OCI-LY7 (cell line): ENCODE measurements around the gene MAPK11. TPM values are rescaled to one million over a fixed set of nuclear protein-coding genes. Genes with fewer than 3 reads are reported as not detected.

Experiments used
- BruUV-seq: library from RNA; stranded (reverse); fragments of 400-500 nt; replicated peaks from 2 replicates; lab custom pipeline; 2021; lab: Mats Ljungman, UMichigan
- CTCF ChIA-PET: fragments of 300-600 bp; sonication (Branson Sonifier 250); formaldehyde crosslinking; loops from one replicate; lab custom pipeline; 2022; ENCODE audit warnings: antibody characterized with exemption; ENCODE audit not compliant: unreplicated experiment; lab: Charles Lee
- POLR2A ChIA-PET: fragments of 300-600 bp; sonication (Branson Sonifier 250); formaldehyde crosslinking; loops from one replicate; lab custom pipeline; 2022; ENCODE audit warnings: antibody characterized with exemption; lab: Charles Lee
- DNase-seq: peaks from one replicate; pipeline ENCODE4 v3.0.0-alpha.2; 2015; ENCODE audit warnings: low spot score
- H2AFZ ChIP-seq: fragments of 200-600 bp; sonication (generic), shearing (Covaris generic); 2 replicates; pipeline ENCODE4 v1.6.1; 2014; ENCODE audit warnings: mild to moderate bottlenecking, antibody characterized with exemption, low read length, moderate library complexity
- H3K27ac ChIP-seq: fragments of 200-600 bp; sonication (generic); 2 replicates; pipeline ENCODE4 v1.5.1; 2014; ENCODE audit warnings: mixed run types, low read depth, mild to moderate bottlenecking, moderate library complexity, low read length, inconsistent platforms; ENCODE audit not compliant: poor library complexity, severe bottlenecking
- H3K36me3 ChIP-seq: fragments of 200-600 bp; sonication (generic); 2 replicates; pipeline ENCODE4 v1.6.1; 2014; ENCODE audit warnings: mild to moderate bottlenecking, antibody characterized with exemption, low read length, moderate library complexity, mixed read lengths; ENCODE audit not compliant: insufficient read depth
- H3K4me1 ChIP-seq: fragments of 200-600 bp; sonication (generic); 2 replicates; pipeline ENCODE4 v1.5.1; 2014; ENCODE audit warnings: mild to moderate bottlenecking, low read length; ENCODE audit not compliant: insufficient read depth, poor library complexity, severe bottlenecking
- H3K4me2 ChIP-seq: fragments of 200-600 bp; sonication (generic); 2 replicates; pipeline ENCODE4 v1.6.1; 2014; ENCODE audit warnings: mild to moderate bottlenecking, low read length
- H3K4me3 ChIP-seq: fragments of 200-600 bp; sonication (generic); 2 replicates; pipeline ENCODE4 v1.5.1; 2014; ENCODE audit warnings: mild to moderate bottlenecking, low read depth, low read length; ENCODE audit not compliant: poor library complexity, severe bottlenecking
- H3K79me2 ChIP-seq: fragments of 200-600 bp; sonication (generic); 2 replicates; pipeline ENCODE4 v1.6.1; 2016; ENCODE audit warnings: low read depth, mild to moderate bottlenecking, low read length, moderate library complexity, mixed read lengths; ENCODE audit not compliant: insufficient read depth
- H3K9me2 ChIP-seq: fragments of 200-600 bp; sonication (generic); 2 replicates; pipeline ENCODE4 v1.6.1; 2016; ENCODE audit warnings: mild to moderate bottlenecking, low read length, mixed read lengths; ENCODE audit not compliant: insufficient read depth
- H3K9me3 ChIP-seq: fragments of 200-600 bp; sonication (generic); 2 replicates; pipeline ENCODE4 v1.6.1; 2014; ENCODE audit warnings: mild to moderate bottlenecking, mixed run types, low read length, mixed read lengths
- H4K20me1 ChIP-seq: fragments of 200-600 bp; sonication (generic); 2 replicates; pipeline ENCODE4 v1.6.1; 2014; ENCODE audit warnings: mild to moderate bottlenecking, antibody characterized with exemption, low read length, moderate library complexity, mixed read lengths; ENCODE audit not compliant: insufficient read depth
- CTCF ChIP-seq: fragments of 200-600 bp; sonication (generic); conservative IDR thresholded peaks from 2 replicates; pipeline ENCODE4 v1.5.1; 2014; ENCODE audit warnings: mild to moderate bottlenecking, antibody characterized with exemption, low read length, moderate library complexity, mixed read lengths
- EZH2phosphoT487 ChIP-seq: fragments of 200-600 bp; sonication (generic); IDR thresholded peaks from 2 replicates; pipeline ENCODE4 v1.6.1; 2018; ENCODE audit warnings: low read depth, borderline replicate concordance, mild to moderate bottlenecking, mixed run types, antibody characterized with exemption, low read length, moderate library complexity, mixed read lengths
- intact Hi-C: fragments of 100-400 bp; cut with micrococcal nuclease; formaldehyde crosslinking; loops from one replicate; pipeline ENCODE4 v1.10.0; 2022; ENCODE audit not compliant: unreplicated experiment
- total RNA-seq, 2 experiments: library from RNA; depleted of rRNA in 1 of 2; stranded (reverse); fragments of >200 nt in 1 of 2; shearing (Covaris generic) in 1 of 2; gene quantifications; 2 replicates each; pipeline ENCODE4 v1.2.3, GENCODE V29; 2014 to 2022

MAPK11 gene
- total RNA-seq, 2 experiments from 2014 or later, result 12.0 to 19.7 TPM

DNA sequence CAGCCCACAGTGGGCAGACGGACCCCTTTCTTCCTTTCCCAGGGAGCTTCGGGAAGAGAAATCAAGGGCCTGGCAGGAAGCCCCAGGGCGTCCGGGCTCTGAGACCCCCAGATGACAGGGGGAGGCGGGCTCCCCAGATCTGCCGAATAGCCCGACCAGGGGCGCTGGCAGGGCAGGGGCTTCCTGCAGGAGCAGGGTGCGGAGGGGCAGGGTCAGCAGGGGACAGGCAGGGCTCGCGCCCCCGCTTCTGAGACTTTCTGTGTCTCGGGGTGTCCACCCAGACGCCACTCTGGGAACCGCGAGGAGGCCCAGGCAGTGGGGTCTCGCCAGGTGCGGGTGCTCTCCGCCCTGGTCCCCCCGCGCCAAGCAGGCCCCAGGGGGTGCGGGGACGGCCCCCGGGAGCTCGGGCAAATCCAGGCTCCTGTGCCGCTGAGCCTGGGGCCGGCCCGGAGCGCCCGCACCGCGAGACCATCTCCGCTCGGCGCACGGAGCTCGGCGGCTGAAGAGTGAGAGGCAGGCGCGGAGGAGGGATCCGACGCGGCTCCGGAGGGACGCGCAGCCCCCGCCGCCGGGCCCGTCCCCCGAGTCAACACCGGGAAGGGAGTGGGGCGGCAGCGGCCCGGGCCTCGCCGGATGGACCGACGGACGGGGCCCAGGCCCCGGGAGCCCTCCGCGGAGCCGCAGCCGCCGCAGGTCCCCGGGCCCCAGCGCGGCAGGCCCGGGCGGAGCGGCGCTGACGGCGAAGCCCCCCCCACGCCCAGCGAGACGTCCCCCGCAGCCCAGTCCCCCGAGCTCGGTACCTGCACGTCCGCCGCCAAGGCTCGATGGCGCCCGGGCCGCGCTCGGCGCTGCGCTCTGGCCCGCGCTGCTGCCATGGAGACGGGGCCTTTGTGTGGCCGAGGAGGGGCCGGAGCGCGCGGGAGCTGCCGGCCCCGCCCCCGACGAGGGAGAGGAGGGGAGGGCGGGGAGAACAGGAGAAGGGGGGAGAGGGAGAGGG is 36.9 kb upstream of the MAPK11 start, which contains the start of gene PLXNB2:
Gene PLXNB2 (minus strand): TSS at position 894 of the 997 bp plus-strand sequence. CDS start 17,062 bp downstream, outside the sequence.
- CTCF ChIA-PET, result no interaction called here
- no peak for DNase-seq
- H3K4me1 ChIP-seq, result peaks cover 73% of the 10 kb centered on the region
- no peak within 1 kb of the TSS for H2AFZ ChIP-seq
- no peaks in the 10 kb centered on the region for H3K9me3 ChIP-seq
- no peaks in the 10 kb centered on the region for H3K79me2 ChIP-seq
- peak within 1 kb of the TSS; percentile 15 for H3K4me3 ChIP-seq
- no TSS peak for BruUV-seq
- H3K27ac ChIP-seq, result peak within 1 kb of the TSS; percentile 46
- no peak for TF ChIP-seq EZH2phosphoT487
- no peak for TF ChIP-seq CTCF
- intact Hi-C loops, result no loop called here
- H3K9me2 ChIP-seq, result no peaks in the 10 kb centered on the region
- H4K20me1 ChIP-seq, result no peaks in the 10 kb centered on the region
- POLR2A ChIA-PET, result interaction anchor here (0.6 to 1.5 kb wide), 3 partner anchors 17 to 182 kb away, joined by 3 to 5 read pairs (median 3); no protein-coding TSS in a partner anchor
- peak within 1 kb of the TSS; percentile 54 for H3K4me2 ChIP-seq
- H3K36me3 ChIP-seq, result no peaks in the 10 kb centered on the region

DNA sequence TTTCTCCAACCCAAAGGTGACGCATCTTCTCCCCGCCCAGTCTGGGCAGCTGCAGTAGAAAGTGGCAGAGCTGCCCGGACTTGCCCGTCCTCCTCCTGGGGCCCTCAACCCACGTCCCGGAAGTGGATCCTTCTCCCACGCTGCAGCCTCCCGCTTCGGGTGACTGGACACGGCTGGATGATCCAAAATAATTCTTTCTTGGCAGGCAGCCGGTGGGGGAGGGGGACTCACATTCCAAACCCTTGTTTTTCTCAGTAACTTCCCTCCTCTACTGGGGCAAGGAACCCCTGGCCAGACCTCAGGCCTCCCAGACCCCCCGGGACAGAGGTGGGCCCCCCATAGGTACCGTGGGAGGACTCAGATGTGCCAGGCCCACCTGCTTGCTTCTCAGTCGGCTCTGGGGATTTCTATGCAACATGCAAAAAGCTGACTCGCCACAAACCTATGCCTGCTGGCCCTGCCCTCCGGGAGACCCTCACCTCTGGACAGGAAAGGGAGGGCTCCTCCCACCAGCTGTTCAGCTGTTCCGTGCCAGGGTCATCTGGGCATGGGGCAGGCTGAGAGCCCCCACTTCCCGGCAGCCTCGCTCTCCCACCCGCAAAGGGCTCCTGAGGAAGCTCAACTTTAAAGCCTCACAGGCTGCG is 35.9 kb upstream of the MAPK11 start:
- no TSS peak for BruUV-seq
- POLR2A ChIA-PET, result interaction anchor here (1.5 kb wide), 1 partner anchor 28 kb away, joined by 3 read pairs; no protein-coding TSS in a partner anchor
- H3K4me3 ChIP-seq, result no peak overlapping the region

More for the DNA sequence above, 35.9 kb upstream of the MAPK11 start:
- Histone ChIP-seq H3K4me1 (peaks cover 83% of the 10 kb centered on the region), H4K20me1 (no peaks in the 10 kb centered on the region), H3K27ac (no peak overlapping the region), H3K9me3 (no peaks in the 10 kb centered on the region), H3K9me2 (no peaks in the 10 kb centered on the region), H3K36me3 (no peaks in the 10 kb centered on the region), H3K4me2 (peak overlapping the region; percentile 49), H2AFZ (no peak overlapping the region), H3K79me2 (no peaks in the 10 kb centered on the region)
- CTCF ChIA-PET, result no interaction called here
- no peak for TF ChIP-seq CTCF
- TF ChIP-seq EZH2phosphoT487, result no peak
- no peak for DNase-seq
- intact Hi-C loops, result no loop called here
